ENCODE measurements around the gene FBXW7.

GRCh38 chr4:152294331-152294730 is 241.6 kb downstream of the FBXW7 start:
- TF ChIP-seq CTCF (conservative IDR thresholded peaks at IDR 0.05 in 1 of 2, IDR thresholded peaks at IDR 0.05 in 1 of 2; ENCODE audit: low read depth in 1 of 2, low read length in 2 of 2) (no peak), EZH2 (IDR thresholded peaks at IDR 0.05; ENCODE audit: low read length, missing control alignments) (no peak)
